ENCODE results near the gene DCP2. TPM values are rescaled to one million over a fixed set of nuclear protein-coding genes. Genes with fewer than 3 reads are reported as not detected.

Gene DCP2
- total and polyA plus RNA-seq, 10 of the 15 experiments (the other 5 are each of a cell fraction or from before 2014, with no cell fraction given), result 23.4 to 81.6 (median 47.4) TPM

DNA sequence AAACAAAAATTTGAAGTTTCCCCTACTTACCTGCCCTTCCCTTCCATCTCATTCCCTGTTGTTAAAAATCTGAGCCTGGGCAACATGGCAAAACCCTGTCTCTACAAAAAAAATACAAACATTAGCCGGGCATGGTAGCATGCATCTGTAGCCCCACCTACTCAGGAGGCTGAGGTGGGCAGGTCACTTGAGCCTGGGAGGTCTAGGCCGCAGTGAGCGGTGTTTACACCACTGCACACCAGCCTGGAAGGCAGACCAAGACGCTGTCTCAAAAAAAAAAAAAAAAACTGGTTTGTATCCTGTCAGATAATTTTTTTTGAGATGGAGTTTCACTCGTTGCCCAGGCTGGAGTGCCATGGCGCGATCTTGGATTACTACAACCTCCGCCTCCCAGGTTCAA is 38.3 kb upstream of the DCP2 start:
- POLR2A ChIA-PET, result interaction anchor here (0.6 kb wide), 1 partner anchor 1203 kb away, joined by 3 read pairs; no protein-coding TSS in a partner anchor

More for the DNA sequence above, 38.3 kb upstream of the DCP2 start:
- Histone ChIP-seq H3K4me2 (ENCODE audit: control insufficient read depth, insufficient read depth) (no peak overlapping the region), H3K27ac (ENCODE audit: control insufficient read depth, insufficient read depth) (no peak overlapping the region), H3K9ac (ENCODE audit: control insufficient read depth, insufficient read depth, low read length) (no peak overlapping the region), H2AFZ (ENCODE audit: control insufficient read depth, low read depth, low read length) (no peak overlapping the region), H3K9me3 (replicated peaks; ENCODE audit: control insufficient read depth, insufficient read depth, low read length) (peaks cover 5% of the 10 kb centered on the region), H3K4me3 (no peak overlapping the region), H3K36me3 (ENCODE audit: control insufficient read depth in 2 of 2, insufficient read depth in 2 of 2, low read length in 1 of 2) (no peaks in the 10 kb centered on the region), H3K79me2 (ENCODE audit: control insufficient read depth, insufficient read depth, low read length) (no peaks in the 10 kb centered on the region), H3K4me1 (ENCODE audit: control insufficient read depth, insufficient read depth, low read length) (no peaks in the 10 kb centered on the region), H4K20me1 (ENCODE audit: control insufficient read depth, insufficient read depth) (no peaks in the 10 kb centered on the region), H3K27me3 (replicated peaks in 1 of 2; ENCODE audit: control insufficient read depth in 2 of 2, insufficient read depth in 2 of 2, low read length in 1 of 2) (no peaks in the 10 kb centered on the region)
- no peak for FAIRE-seq
- TF ChIP-seq, protein P1, sequence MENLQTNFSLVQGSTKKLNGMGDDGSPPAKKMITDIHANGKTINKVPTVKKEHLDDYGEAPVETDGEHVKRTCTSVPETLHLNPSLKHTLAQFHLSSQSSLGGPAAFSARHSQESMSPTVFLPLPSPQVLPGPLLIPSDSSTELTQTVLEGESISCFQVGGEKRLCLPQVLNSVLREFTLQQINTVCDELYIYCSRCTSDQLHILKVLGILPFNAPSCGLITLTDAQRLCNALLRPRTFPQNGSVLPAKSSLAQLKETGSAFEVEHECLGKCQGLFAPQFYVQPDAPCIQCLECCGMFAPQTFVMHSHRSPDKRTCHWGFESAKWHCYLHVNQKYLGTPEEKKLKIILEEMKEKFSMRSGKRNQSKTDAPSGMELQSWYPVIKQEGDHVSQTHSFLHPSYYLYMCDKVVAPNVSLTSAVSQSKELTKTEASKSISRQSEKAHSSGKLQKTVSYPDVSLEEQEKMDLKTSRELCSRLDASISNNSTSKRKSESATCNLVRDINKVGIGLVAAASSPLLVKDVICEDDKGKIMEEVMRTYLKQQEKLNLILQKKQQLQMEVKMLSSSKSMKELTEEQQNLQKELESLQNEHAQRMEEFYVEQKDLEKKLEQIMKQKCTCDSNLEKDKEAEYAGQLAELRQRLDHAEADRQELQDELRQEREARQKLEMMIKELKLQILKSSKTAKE (IDR thresholded peaks at IDR 0.05; ENCODE audit: low read depth, poor library complexity, severe bottlenecking), result no peak
- TF ChIP-seq, protein P2, sequence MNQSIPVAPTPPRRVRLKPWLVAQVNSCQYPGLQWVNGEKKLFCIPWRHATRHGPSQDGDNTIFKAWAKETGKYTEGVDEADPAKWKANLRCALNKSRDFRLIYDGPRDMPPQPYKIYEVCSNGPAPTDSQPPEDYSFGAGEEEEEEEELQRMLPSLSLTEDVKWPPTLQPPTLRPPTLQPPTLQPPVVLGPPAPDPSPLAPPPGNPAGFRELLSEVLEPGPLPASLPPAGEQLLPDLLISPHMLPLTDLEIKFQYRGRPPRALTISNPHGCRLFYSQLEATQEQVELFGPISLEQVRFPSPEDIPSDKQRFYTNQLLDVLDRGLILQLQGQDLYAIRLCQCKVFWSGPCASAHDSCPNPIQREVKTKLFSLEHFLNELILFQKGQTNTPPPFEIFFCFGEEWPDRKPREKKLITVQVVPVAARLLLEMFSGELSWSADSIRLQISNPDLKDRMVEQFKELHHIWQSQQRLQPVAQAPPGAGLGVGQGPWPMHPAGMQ (IDR thresholded peaks at IDR 0.05; ENCODE audit: borderline replicate concordance), result no peak
- ATAC-seq, result no peak
- ChIA-PET SMC1A (ENCODE audit: uncharacterized antibody, unreplicated experiment) (no interaction called here), RAD21 (ENCODE audit: unreplicated experiment) (no interaction called here), CTCF (no interaction called here)
- BruUV-seq (replicated peaks), result no TSS peak
- intact Hi-C loops (cut with micrococcal nuclease; ENCODE audit: unreplicated experiment), result no loop called here
- WGBS (ENCODE audit: insufficient coverage, insufficient replicate concordance, low lambda C conversion rate, missing lambda C conversion rate), result 82% methylated on average over 8 of the region's 8 CpGs
- DNase-seq (ENCODE audit: low read depth, low spot score), result no peak
- in situ Hi-C loops (cut with MboI), result no loop called here
